ENCODE results near the gene THAP7.
"Not testable (repeated sequence)": the region's sequence is repeated elsewhere in the genome, so short reads cannot be mapped to it uniquely, and the experiment has no call there.

THAP7 gene

GRCh38 chr22:20972933-20973577 is 28.9 kb downstream of the THAP7 start:
- no peak overlapping the region for H3K27ac ChIP-seq
- no peak for TF ChIP-seq CTCF (conservative IDR thresholded peaks at IDR 0.05; ENCODE audit: low read depth)
- CTCF ChIA-PET, result interaction anchor here (0.6 to 1.9 kb wide), 3 partner anchors 11 to 227 kb away, joined by 3 to 6 read pairs (median 3); no protein-coding TSS in a partner anchor
- POLR2A ChIA-PET (ENCODE audit: low non-redundant PET), result no interaction called here
- no peak for DNase-seq (ENCODE audit: low spot score)

- CTCF ChIA-PET, result interaction anchor here (0.6 to 1.9 kb wide), 3 partner anchors 10 to 226 kb away, joined by 3 to 6 read pairs (median 3); no protein-coding TSS in a partner anchor
- H3K27ac ChIP-seq; POLR2A ChIA-PET (ENCODE audit: low non-redundant PET); DNase-seq (ENCODE audit: low spot score): not testable (repeated sequence)
These were observed 29.8 kb downstream of the THAP7 start for GRCh38 chr22:20972014-20972694.

GRCh38 chr22:20970939-20971657 is 30.8 kb downstream of the THAP7 start:
- H3K27ac ChIP-seq, result no peak overlapping the region
- no peak for TF ChIP-seq CTCF (conservative IDR thresholded peaks at IDR 0.05; ENCODE audit: low read depth)
- no peak for DNase-seq (ENCODE audit: low spot score)
- ChIA-PET CTCF (no interaction called here), POLR2A (ENCODE audit: low non-redundant PET) (interaction anchor here (0.5 kb wide), 1 partner anchor 109 kb away, joined by 4 read pairs; no protein-coding TSS in a partner anchor)

GRCh38 chr22:20968281-20968977 is 33.5 kb downstream of the THAP7 start:
- CTCF ChIA-PET, result no interaction called here

GRCh38 chr22:20967697-20968211 is 34.2 kb downstream of the THAP7 start:
- ChIA-PET CTCF (no interaction called here), POLR2A (ENCODE audit: low non-redundant PET) (no interaction called here)
- H3K27ac ChIP-seq, result no peak overlapping the region
- DNase-seq (ENCODE audit: low spot score), result no peak
- no peak for TF ChIP-seq CTCF (conservative IDR thresholded peaks at IDR 0.05; ENCODE audit: low read depth)

More at GRCh38 chr22:20968281-20968977, 33.5 kb downstream of the THAP7 start:
- POLR2A ChIA-PET (ENCODE audit: low non-redundant PET), result no interaction called here
- no peak for TF ChIP-seq CTCF (conservative IDR thresholded peaks at IDR 0.05; ENCODE audit: low read depth)
- peak overlapping the region; percentile 26 for H3K27ac ChIP-seq
- no peak for DNase-seq (ENCODE audit: low spot score)

GRCh38 chr22:20966883-20967696 is 34.8 kb downstream of the THAP7 start, which contains the start of gene AIFM3:
TSS of gene AIFM3 (plus strand) at chr22:20967255. CDS start at chr22:20967945, 690 bp downstream.
- CTCF ChIA-PET, result interaction anchor here (0.5 kb wide), 1 partner anchor 477 kb away, joined by 3 read pairs; no protein-coding TSS in a partner anchor
- H3K27ac ChIP-seq, result no peak within 1 kb of the TSS; the same call in 1 of the 2 replicates
- POLR2A ChIA-PET (ENCODE audit: low non-redundant PET), result no interaction called here

More at GRCh38 chr22:20966883-20967696, 34.8 kb downstream of the THAP7 start, which contains the start of gene AIFM3:
- no peak for DNase-seq (ENCODE audit: low spot score)
- TF ChIP-seq CTCF (conservative IDR thresholded peaks at IDR 0.05; ENCODE audit: low read depth), result no peak

All from RWPE1 (cell line).